Measurements from ENCODE around the gene STK40. TPM values are rescaled to one million over a fixed set of nuclear protein-coding genes. Genes with fewer than 3 reads are reported as not detected.
A peak's percentile ranks its signal among the peaks of the same experiment; 100 is the strongest.

Gene STK40
- total and polyA plus RNA-seq, 9 of the 15 experiments (the other 6 are each of a cell fraction or from before 2014, with no cell fraction given), result 0.69 to 94.3 (median 39.1) TPM

DNA sequence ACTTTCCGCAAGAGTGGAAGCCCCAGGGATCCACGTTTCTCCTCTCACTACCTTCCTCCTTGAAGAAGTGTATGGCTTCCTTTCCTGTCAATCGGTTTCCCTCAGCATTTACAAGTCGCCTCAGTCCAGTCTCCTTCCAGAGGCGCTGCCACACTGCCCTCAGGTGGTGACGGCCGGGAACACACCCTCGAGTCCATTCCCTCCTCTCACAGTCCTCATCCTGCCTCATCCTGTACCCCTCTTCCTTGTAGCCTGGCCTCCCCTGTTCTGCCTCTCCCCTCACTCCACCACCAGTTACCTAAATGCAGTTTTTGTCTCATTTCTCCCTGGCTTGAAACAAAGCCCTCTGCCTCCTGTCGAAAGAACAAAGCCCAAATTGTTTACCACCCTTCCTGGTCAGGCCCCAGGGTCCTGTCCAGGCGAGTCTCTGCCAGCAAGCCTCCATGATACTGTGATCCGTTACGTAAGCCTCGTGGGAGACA, 35.2 kb upstream of the STK40 start (continued):
- TF ChIP-seq ARHGAP35 (IDR thresholded peaks at IDR 0.05; ENCODE audit: partially characterized antibody) (no peak), EP400 (IDR thresholded peaks at IDR 0.05) (peak; percentile 35; the same call in 1 of the 2 replicates), RUNX1 (IDR thresholded peaks at IDR 0.05; ENCODE audit: low read depth) (no peak), SAFB2 (IDR thresholded peaks at IDR 0.05; ENCODE audit: borderline replicate concordance, low read depth, low read length, severe bottlenecking) (no peak), KAT2B (IDR thresholded peaks at IDR 0.05; ENCODE audit: low read depth, low read length) (no peak), TOE1 (IDR thresholded peaks at IDR 0.05; ENCODE audit: borderline replicate concordance) (peak; percentile 39; the same call in 1 of the 2 replicates), TOE1 (CRISPR knock-in tag; IDR thresholded peaks at IDR 0.05; ENCODE audit: borderline replicate concordance, low read depth) (no peak), HDAC2 (IDR thresholded peaks at IDR 0.05) (no peak), DNMT1 (IDR thresholded peaks at IDR 0.05) (no peak), MYNN (IDR thresholded peaks at IDR 0.05) (peak; percentile 67; the same call in 1 of the 2 replicates), MYNN (CRISPR knock-in tag; IDR thresholded peaks at IDR 0.05) (no peak), FOXK2 (conservative IDR thresholded peaks at IDR 0.05 in 1 of 2, IDR thresholded peaks at IDR 0.05 in 1 of 2; ENCODE audit: low read depth in 2 of 2) (0 out of 4 replicates have a peak, but pooled peaks of 1 of the 2 experiments have one; percentile 14), CTCF (IDR thresholded peaks at IDR 0.05 in 2 of 3, conservative IDR thresholded peaks at IDR 0.05 in 1 of 3; ENCODE audit: insufficient read depth in 2 of 3, low read depth in 1 of 3, low read length in 3 of 3) (peak; percentile 96 to 99 (median 99)), TRIM24 (IDR thresholded peaks at IDR 0.05) (no peak), MAFF (IDR thresholded peaks at IDR 0.05; ENCODE audit: low read length) (0 out of 2 replicates have a peak, but pooled peaks have one; percentile 19), ETV1 (tag; conservative IDR thresholded peaks at IDR 0.05; ENCODE audit: low read depth) (peak; percentile 42; the same call in 1 of the 2 replicates), ZNF311 (CRISPR knock-in tag; IDR thresholded peaks at IDR 0.05) (no peak), SMC3 (conservative IDR thresholded peaks at IDR 0.05; ENCODE audit: insufficient read depth, low read depth, low read length) (peak; percentile 99), TBL1XR1 (IDR thresholded peaks at IDR 0.05; ENCODE audit: low read length in 2 of 2) (peak in 1 of 2 experiments; percentile 62; a peak in 2 of 4 replicates), POLR2B (IDR thresholded peaks at IDR 0.05; ENCODE audit: low read depth, partially characterized antibody) (no peak), NELFE (IDR thresholded peaks at IDR 0.05; ENCODE audit: insufficient read depth, insufficient read length) (no peak), SPI1 (IDR thresholded peaks at IDR 0.05; ENCODE audit: borderline replicate concordance, low read depth, low read length) (peak; percentile 51; the same call in 1 of the 2 replicates), STAT5A (IDR thresholded peaks at IDR 0.05; ENCODE audit: borderline replicate concordance, low read length) (no peak), JUND (IDR thresholded peaks at IDR 0.05; ENCODE audit: borderline replicate concordance, low read depth, low read length) (peak; percentile 73; the same call in 1 of the 2 replicates), JUND (tag; IDR thresholded peaks at IDR 0.05; ENCODE audit: borderline replicate concordance, low read depth, low read length) (no peak; the same call in 2 of the 3 replicates)
- TF ChIP-seq, protein P1, sequence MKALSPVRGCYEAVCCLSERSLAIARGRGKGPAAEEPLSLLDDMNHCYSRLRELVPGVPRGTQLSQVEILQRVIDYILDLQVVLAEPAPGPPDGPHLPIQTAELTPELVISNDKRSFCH (CRISPR knock-in tag; IDR thresholded peaks at IDR 0.05), result no peak
- TF ChIP-seq, protein P1 (tag; IDR thresholded peaks at IDR 0.05), result no peak
- TF ChIP-seq, protein P2, sequence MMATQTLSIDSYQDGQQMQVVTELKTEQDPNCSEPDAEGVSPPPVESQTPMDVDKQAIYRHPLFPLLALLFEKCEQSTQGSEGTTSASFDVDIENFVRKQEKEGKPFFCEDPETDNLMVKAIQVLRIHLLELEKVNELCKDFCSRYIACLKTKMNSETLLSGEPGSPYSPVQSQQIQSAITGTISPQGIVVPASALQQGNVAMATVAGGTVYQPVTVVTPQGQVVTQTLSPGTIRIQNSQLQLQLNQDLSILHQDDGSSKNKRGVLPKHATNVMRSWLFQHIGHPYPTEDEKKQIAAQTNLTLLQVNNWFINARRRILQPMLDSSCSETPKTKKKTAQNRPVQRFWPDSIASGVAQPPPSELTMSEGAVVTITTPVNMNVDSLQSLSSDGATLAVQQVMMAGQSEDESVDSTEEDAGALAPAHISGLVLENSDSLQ (IDR thresholded peaks at IDR 0.05), result peak; percentile 91
